Astrocyte (in vitro differentiated cells and primary cell): Measurements from ENCODE around the gene ENAM. TPM values are rescaled to one million over a fixed set of nuclear protein-coding genes. Genes with fewer than 3 reads are reported as not detected.

Source experiments
- DNase-seq: peaks from one replicate; pipeline ENCODE4 v3.0.0-alpha.2; 2010; ENCODE audit warnings: low read depth
- FAIRE-seq: peaks from 2 replicates; lab custom pipeline; 2011; peaks lifted over from hg19 to GRCh38; lab: Jason Lieb, UNC
- H2AFZ ChIP-seq: 2 replicates; pipeline ENCODE4 v1.6.0; 2012; ENCODE audit warnings: low read depth, low read length, inconsistent platforms
- H3K27ac ChIP-seq: 2 replicates; pipeline ENCODE4 v1.5.1; 2011; ENCODE audit warnings: low read depth, low read length, inconsistent platforms
- H3K27me3 ChIP-seq: 2 replicates; pipeline ENCODE4 v1.6.0; 2011; ENCODE audit warnings: low read length, inconsistent platforms; ENCODE audit not compliant: insufficient read depth
- H3K36me3 ChIP-seq: 2 replicates; pipeline ENCODE4 v1.5.1; 2011; ENCODE audit warnings: low read length, inconsistent platforms; ENCODE audit not compliant: insufficient read depth
- H3K4me1 ChIP-seq: 2 replicates; pipeline ENCODE4 v1.5.1; 2011; ENCODE audit warnings: low read length, inconsistent platforms; ENCODE audit not compliant: insufficient read depth
- H3K4me2 ChIP-seq: 2 replicates; pipeline ENCODE4 v1.6.0; 2012; ENCODE audit warnings: low read length, inconsistent platforms
- H3K4me3 ChIP-seq: 2 replicates; pipeline ENCODE4 v1.5.1; 2011; ENCODE audit warnings: low read depth, mild to moderate bottlenecking, low read length, inconsistent platforms; ENCODE audit not compliant: insufficient read depth
- H3K79me2 ChIP-seq: 2 replicates; pipeline ENCODE4 v1.6.0; 2012; ENCODE audit warnings: mild to moderate bottlenecking, low read length, inconsistent platforms; ENCODE audit not compliant: insufficient read depth
- H3K9ac ChIP-seq: 2 replicates; pipeline ENCODE4 v1.6.0; 2012; ENCODE audit warnings: mild to moderate bottlenecking, low read length, inconsistent platforms
- H3K9me3 ChIP-seq: 2 replicates; pipeline ENCODE4 v1.5.1; 2012; ENCODE audit warnings: low read depth, mild to moderate bottlenecking, low read length, inconsistent platforms; ENCODE audit not compliant: insufficient read depth
- H4K20me1 ChIP-seq: 2 replicates; pipeline ENCODE4 v1.6.0; 2012; ENCODE audit warnings: low read length, inconsistent platforms; ENCODE audit not compliant: insufficient read depth
- H3K27ac Mint-ChIP-seq: one replicate; pipeline ENCODE4 v1.8.0; 2021; ENCODE audit warnings: mild to moderate bottlenecking, mixed read lengths; ENCODE audit not compliant: unreplicated experiment
- H3K27me3 Mint-ChIP-seq: one replicate; pipeline ENCODE4 v1.8.0; 2021; ENCODE audit warnings: low read depth, mixed read lengths; ENCODE audit not compliant: unreplicated experiment
- H3K36me3 Mint-ChIP-seq: one replicate; pipeline ENCODE4 v1.8.0; 2021; ENCODE audit warnings: low read depth, mixed read lengths; ENCODE audit not compliant: unreplicated experiment
- H3K4me1 Mint-ChIP-seq: one replicate; pipeline ENCODE4 v1.8.0; 2021; ENCODE audit warnings: low read depth, mixed read lengths; ENCODE audit not compliant: unreplicated experiment
- H3K4me3 Mint-ChIP-seq: one replicate; pipeline ENCODE4 v1.8.0; 2021; ENCODE audit warnings: mild to moderate bottlenecking, moderate library complexity, mixed read lengths; ENCODE audit not compliant: unreplicated experiment
- H3K9me3 Mint-ChIP-seq: one replicate; pipeline ENCODE4 v1.8.0; 2021; ENCODE audit warnings: mild to moderate bottlenecking, mixed read lengths; ENCODE audit not compliant: unreplicated experiment
- EZH2 ChIP-seq: IDR thresholded peaks from 2 replicates; pipeline ENCODE4 v1.6.1; 2012; ENCODE audit warnings: mild to moderate bottlenecking, low read length, inconsistent platforms; ENCODE audit not compliant: insufficient read depth
- total RNA-seq: library from RNA; stranded (reverse); gene quantifications from 2 replicates; pipeline ENCODE4 v1.2.1, GENCODE V29; 2021
- TF ChIP-seq, protein P1 (sequence below): IDR thresholded peaks from 2 replicates; pipeline ENCODE4 v1.5.1; 2011; ENCODE audit warnings: low read depth, mild to moderate bottlenecking, inconsistent platforms, low read length, moderate library complexity; ENCODE audit not compliant: insufficient read depth

ENAM gene
- total RNA-seq, 1 donor from 2014 or later = 0.11 TPM

DNA sequence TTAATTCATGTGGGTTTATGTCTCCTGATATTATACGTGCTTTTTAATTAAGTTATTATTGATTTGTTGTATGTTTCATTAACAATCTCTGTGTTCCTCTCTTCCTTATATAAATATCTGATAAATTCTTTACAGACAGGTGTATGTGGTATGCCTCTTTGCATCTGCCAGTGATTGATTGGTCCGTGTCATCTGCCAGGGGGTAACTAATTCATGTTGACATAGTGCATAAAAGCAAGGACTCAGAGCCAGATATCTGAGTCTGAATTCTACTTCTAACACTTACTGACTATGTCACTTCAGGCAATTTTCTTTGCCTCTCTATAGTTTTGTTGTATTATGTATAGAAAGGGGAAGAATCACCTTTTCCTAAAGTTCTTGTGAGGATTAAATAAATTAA, 41.7 kb upstream of the ENAM start:
- Histone ChIP-seq H3K27ac (no peak overlapping the region), H3K4me2 (no peak overlapping the region), H3K36me3 (no peaks in the 10 kb centered on the region), H3K27me3 (no peaks in the 10 kb centered on the region), H3K79me2 (no peaks in the 10 kb centered on the region), H4K20me1 (no peaks in the 10 kb centered on the region), H3K9ac (no peak overlapping the region), H3K4me1 (no peaks in the 10 kb centered on the region), H2AFZ (no peak overlapping the region), H3K4me3 (no peak overlapping the region), H3K9me3 (no peaks in the 10 kb centered on the region)
- Mint-ChIP-seq H3K27me3 (no peaks in the 10 kb centered on the region), H3K4me3 (no peak overlapping the region), H3K36me3 (no peaks in the 10 kb centered on the region), H3K9me3 (no peaks in the 10 kb centered on the region), H3K4me1 (no peaks in the 10 kb centered on the region), H3K27ac (no peak overlapping the region)
- TF ChIP-seq, protein P1, sequence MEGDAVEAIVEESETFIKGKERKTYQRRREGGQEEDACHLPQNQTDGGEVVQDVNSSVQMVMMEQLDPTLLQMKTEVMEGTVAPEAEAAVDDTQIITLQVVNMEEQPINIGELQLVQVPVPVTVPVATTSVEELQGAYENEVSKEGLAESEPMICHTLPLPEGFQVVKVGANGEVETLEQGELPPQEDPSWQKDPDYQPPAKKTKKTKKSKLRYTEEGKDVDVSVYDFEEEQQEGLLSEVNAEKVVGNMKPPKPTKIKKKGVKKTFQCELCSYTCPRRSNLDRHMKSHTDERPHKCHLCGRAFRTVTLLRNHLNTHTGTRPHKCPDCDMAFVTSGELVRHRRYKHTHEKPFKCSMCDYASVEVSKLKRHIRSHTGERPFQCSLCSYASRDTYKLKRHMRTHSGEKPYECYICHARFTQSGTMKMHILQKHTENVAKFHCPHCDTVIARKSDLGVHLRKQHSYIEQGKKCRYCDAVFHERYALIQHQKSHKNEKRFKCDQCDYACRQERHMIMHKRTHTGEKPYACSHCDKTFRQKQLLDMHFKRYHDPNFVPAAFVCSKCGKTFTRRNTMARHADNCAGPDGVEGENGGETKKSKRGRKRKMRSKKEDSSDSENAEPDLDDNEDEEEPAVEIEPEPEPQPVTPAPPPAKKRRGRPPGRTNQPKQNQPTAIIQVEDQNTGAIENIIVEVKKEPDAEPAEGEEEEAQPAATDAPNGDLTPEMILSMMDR = no peak
- TF ChIP-seq EZH2 = no peak
- DNase-seq (no peak), FAIRE-seq (no peak)

DNA sequence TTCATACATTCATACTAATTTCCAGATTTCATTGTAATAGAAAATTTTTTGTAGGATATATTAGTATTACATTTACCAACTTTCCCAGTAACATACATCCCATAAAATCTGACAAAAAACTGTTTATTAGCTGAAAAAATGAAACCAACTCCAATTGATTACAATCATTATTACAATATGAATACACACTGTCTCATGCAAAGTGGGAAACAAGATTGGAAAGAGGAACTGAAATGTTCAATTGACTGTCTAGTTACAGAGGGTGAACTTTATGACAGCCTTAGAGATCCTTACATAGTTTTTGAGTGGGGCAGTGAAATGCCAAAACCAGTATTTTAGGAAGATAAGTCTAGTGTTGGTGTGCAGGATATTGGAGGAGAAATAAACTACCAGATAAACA, 38.8 kb upstream of the ENAM start:
- H3K4me2 ChIP-seq = no peak overlapping the region
- H3K27ac Mint-ChIP-seq = no peak overlapping the region
- no peak overlapping the region for H2AFZ ChIP-seq
- no peak overlapping the region for H3K4me3 ChIP-seq
- H3K36me3 Mint-ChIP-seq = no peaks in the 10 kb centered on the region
- TF ChIP-seq, protein P1 = no peak
- no peak for TF ChIP-seq EZH2
- H3K36me3 ChIP-seq = no peaks in the 10 kb centered on the region
- H3K4me1 ChIP-seq = no peaks in the 10 kb centered on the region
- H3K27me3 ChIP-seq = no peaks in the 10 kb centered on the region
- H3K4me3 Mint-ChIP-seq = no peak overlapping the region
- H3K9ac ChIP-seq = no peak overlapping the region
- H3K4me1 Mint-ChIP-seq = no peaks in the 10 kb centered on the region
- FAIRE-seq (no peak), DNase-seq (no peak)
- H3K9me3 Mint-ChIP-seq = no peaks in the 10 kb centered on the region
- no peaks in the 10 kb centered on the region for H3K9me3 ChIP-seq
- no peaks in the 10 kb centered on the region for H3K79me2 ChIP-seq
- no peaks in the 10 kb centered on the region for H4K20me1 ChIP-seq
- H3K27ac ChIP-seq = no peak overlapping the region
- H3K27me3 Mint-ChIP-seq = no peaks in the 10 kb centered on the region

DNA sequence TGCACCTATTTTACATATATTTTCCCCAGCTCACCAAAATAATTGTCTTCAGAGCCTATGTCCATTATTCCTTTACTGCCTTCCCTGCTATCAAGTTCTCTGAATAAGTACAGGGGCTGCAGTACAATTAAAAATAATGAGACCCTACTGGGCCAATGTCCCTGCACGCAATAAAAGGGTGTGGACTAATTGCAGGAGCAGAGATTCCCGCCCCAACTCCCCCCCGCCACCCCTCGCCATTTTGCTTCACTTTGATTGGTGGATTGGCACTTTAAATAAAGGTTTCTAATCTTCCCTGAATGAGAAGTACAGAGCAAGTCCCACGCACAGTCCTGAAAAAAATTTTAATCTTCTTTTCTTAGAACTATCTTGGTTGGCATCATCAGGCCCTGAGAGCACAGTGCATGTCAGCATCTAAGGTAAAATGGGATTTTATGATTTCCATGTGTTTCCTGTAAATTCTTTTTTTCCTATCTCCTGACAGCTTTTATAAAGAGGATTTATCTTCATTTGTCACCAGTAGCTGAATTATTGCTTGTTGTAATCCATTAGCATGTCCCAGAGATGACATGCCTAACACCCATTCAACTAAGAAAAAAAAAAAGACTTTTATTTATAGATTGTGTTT, 36.5 kb upstream of the ENAM start, which contains the start of gene AMBN:
AMBN (plus strand) TSS at position 302 of the 628 bp plus-strand sequence; CDS start at position 405, 103 bp downstream.
- H3K27me3 ChIP-seq = no peaks in the 10 kb centered on the region
- DNase-seq = no peak
- H3K27ac ChIP-seq = no peak within 1 kb of the TSS
- Mint-ChIP-seq H3K9me3 (no peaks in the 10 kb centered on the region), H3K4me3 (no peak within 1 kb of the TSS), H3K36me3 (no peaks in the 10 kb centered on the region), H3K4me1 (no peaks in the 10 kb centered on the region), H3K27me3 (no peaks in the 10 kb centered on the region), H3K27ac (no peak within 1 kb of the TSS)
- no peaks in the 10 kb centered on the region for H3K4me1 ChIP-seq
- H3K79me2 ChIP-seq = no peaks in the 10 kb centered on the region
- no peak for TF ChIP-seq EZH2
- TF ChIP-seq, protein P1 = no peak
- no peaks in the 10 kb centered on the region for H3K36me3 ChIP-seq
- no peak within 1 kb of the TSS for H3K4me3 ChIP-seq
- no peak for FAIRE-seq
- H3K9ac ChIP-seq = no peak within 1 kb of the TSS
- no peak within 1 kb of the TSS for H2AFZ ChIP-seq
- H4K20me1 ChIP-seq = no peaks in the 10 kb centered on the region
- H3K4me2 ChIP-seq = no peak within 1 kb of the TSS
- H3K9me3 ChIP-seq = no peaks in the 10 kb centered on the region
